ENCODE results near the gene TBPL1.

DNA sequence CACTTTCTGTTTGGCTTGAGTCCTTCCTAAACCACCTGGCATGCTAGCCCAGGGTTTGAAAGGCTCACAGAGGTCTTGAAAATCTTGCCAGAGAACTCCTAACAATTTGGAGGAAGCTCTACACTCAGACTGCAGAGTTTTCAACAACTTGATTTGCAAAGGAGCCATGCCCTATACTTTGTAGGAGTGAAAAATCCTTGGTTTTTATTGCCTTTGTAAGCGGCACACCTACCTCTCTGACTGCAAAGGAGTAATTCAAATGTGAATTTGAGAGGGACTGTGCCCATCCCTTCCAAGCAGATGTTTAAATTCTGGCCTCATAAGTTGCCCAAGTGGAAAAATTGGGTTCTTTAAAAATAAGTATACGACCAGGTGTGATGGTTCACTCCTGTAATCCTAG lies 58.0 kb downstream of the TBPL1 start:
- TF ChIP-seq CTCF (IDR thresholded peaks at IDR 0.05; ENCODE audit: low read length) (no peak), EZH2phosphoT487 (IDR thresholded peaks at IDR 0.05; ENCODE audit: low read length) (no peak), EZH2 (optimal IDR thresholded peaks at IDR 0.05; ENCODE audit: low read depth, low read length) (no peak)
